HepG2 (cell line): ENCODE data around the gene DOHH. TPM values are rescaled to one million over a fixed set of nuclear protein-coding genes. Genes with fewer than 3 reads are reported as not detected.

Experiments used
- CBX2 ChIP-seq, 2 experiments: fragments of 200-600 bp in 1 of 2; sonication (generic); formaldehyde crosslinking in 1 of 2; IDR thresholded peaks; 2 replicates each; pipeline versions ENCODE4 v1.7.0 to v1.8.1; 2018 to 2022; ENCODE audit warnings: low read depth in 2 of 2, low read length in 1 of 2, mild to moderate bottlenecking in 1 of 2, missing genetic modification reagents in 1 of 2
- CEBPZ ChIP-seq: IDR thresholded peaks from 2 replicates; pipeline ENCODE4 v1.6.1; 2012; ENCODE audit warnings: low read length, improper control_type of control experiment
- DZIP1 ChIP-seq: sonication (generic); formaldehyde crosslinking; IDR thresholded peaks from 2 replicates; pipeline ENCODE4 v1.5.0; 2020; ENCODE audit warnings: mild to moderate bottlenecking, missing genetic modification reagents
- HMGXB3 ChIP-seq: sonication (generic); formaldehyde crosslinking; IDR thresholded peaks from 2 replicates; pipeline ENCODE4 v1.4.0; 2020; ENCODE audit warnings: missing genetic modification reagents, borderline replicate concordance
- MAF1 ChIP-seq: sonication (generic); formaldehyde crosslinking; IDR thresholded peaks from 2 replicates; pipeline ENCODE4 v1.5.0; 2020; ENCODE audit warnings: missing genetic modification reagents, borderline replicate concordance
- RAD21 ChIP-seq: fragments of 450-650 bp; formaldehyde crosslinking; IDR thresholded peaks from 2 replicates; pipeline ENCODE4 v1.5.0; 2020; ENCODE audit warnings: mild to moderate bottlenecking
- ZBTB7A ChIP-seq: sonication (generic); formaldehyde crosslinking; IDR thresholded peaks from 2 replicates; pipeline ENCODE4 v1.8.0; 2022; ENCODE audit warnings: mild to moderate bottlenecking, missing genetic modification reagents
- ZHX2 ChIP-seq, 2 experiments: sonication (generic) in 1 of 2; formaldehyde crosslinking in 1 of 2; IDR thresholded peaks; 2 replicates each; pipeline versions ENCODE4 v1.6.1 to v1.9.0; 2014 to 2022; ENCODE audit warnings: antibody characterized with exemption in 1 of 2, borderline replicate concordance in 1 of 2, inconsistent platforms in 1 of 2, low read depth in 1 of 2, missing genetic modification reagents in 1 of 2
- ZNF143 ChIP-seq: sonication (generic); formaldehyde crosslinking; IDR thresholded peaks from 2 replicates; pipeline ENCODE4 v1.4.0; 2020; ENCODE audit warnings: missing genetic modification reagents
- ZNF180 ChIP-seq: sonication (generic); formaldehyde crosslinking; IDR thresholded peaks from 2 replicates; pipeline ENCODE4 v1.4.0; 2020; ENCODE audit warnings: low read depth, missing genetic modification reagents, borderline replicate concordance
- polyA plus RNA-seq, 8 experiments: library from polyadenylated mRNA; depleted of rRNA in 3 of 8; stranded (reverse) in 7 of 8; unstranded in 1 of 8; fragments of >200 nt; fragmentation: Illumina TruSeq in 4 of 8; extraction: Trizol in 4 of 8; gene quantifications; 2 replicates each; pipeline versions ENCODE4 v1.2.1 to v1.2.3, GENCODE V29; 2011 to 2016; ENCODE audit warnings: low read depth in 4 of 8, missing spikeins in 1 of 8, mixed read lengths in 1 of 8; ENCODE audit not compliant: insufficient read depth in 1 of 8
- total RNA-seq, 5 experiments: library from RNA; depleted of rRNA; stranded (reverse); fragments of >200 nt; fragmentation: Illumina TruSeq; extraction: Trizol; gene quantifications; 2 replicates each; pipeline ENCODE4 v1.2.3, GENCODE V29; 2016; ENCODE audit warnings: low read depth in 1 of 5

The DOHH gene
- total and polyA plus RNA-seq, 2 of the 13 experiments (the other 11 are each of a cell fraction or from before 2014, with no cell fraction given) = 3.5 to 13.7 TPM

GRCh38 chr19:3511506-3512251 lies 11.2 kb upstream of the DOHH start (continued):
- no peak for TF ChIP-seq ZHX2 (IDR thresholded peaks at IDR 0.05; ENCODE audit: low read depth)
- TF ChIP-seq ZHX2 (CRISPR knock-in tag; IDR thresholded peaks at IDR 0.05; ENCODE audit: borderline replicate concordance) = no peak
- no peak for TF ChIP-seq ZBTB7A (CRISPR knock-in tag)
- TF ChIP-seq HMGXB3 (CRISPR knock-in tag) = no peak
- TF ChIP-seq RAD21 = no peak
- no peak for TF ChIP-seq ZNF143
- no peak for TF ChIP-seq CEBPZ
- no peak for TF ChIP-seq MAF1 (CRISPR knock-in tag)
- TF ChIP-seq ZNF180 = no peak
- no peak for TF ChIP-seq DZIP1
- TF ChIP-seq CBX2 (IDR thresholded peaks at IDR 0.05; ENCODE audit: low read depth, low read length) = no peak
- no peak for TF ChIP-seq CBX2 (CRISPR knock-in tag; IDR thresholded peaks at IDR 0.05; ENCODE audit: low read depth)
